Thoracic aorta (tissue), 2 donors: ENCODE results near the gene CCNQ. TPM values are rescaled to one million over a fixed set of nuclear protein-coding genes. Genes with fewer than 3 reads are reported as not detected.

ENCODE experiments used
- ATAC-seq: fragments of 150-250 bp; one replicate; pipeline ENCODE4 v1.8.0; 2017; ENCODE audit warnings: low read depth; ENCODE audit not compliant: insufficient number of reproducible peaks, low FRiP score
- DNase-seq: peaks from one replicate; pipeline ENCODE4 v3.0.0-alpha.2; 2020; ENCODE audit warnings: low spot score
- H3K27ac ChIP-seq, 2 donors: fragments of 200-600 bp; sonication (generic); 1 replicate in 1 of 2; 2 replicates in 1 of 2; pipeline ENCODE4 v1.5.1; 2016; ENCODE audit warnings: mild to moderate bottlenecking in 2 of 2, moderate library complexity in 2 of 2
- H3K27me3 ChIP-seq: fragments of 200-600 bp; sonication (generic); replicated peaks from 2 replicates; pipeline ENCODE4 v1.6.0; 2016; ENCODE audit warnings: mild to moderate bottlenecking; ENCODE audit not compliant: insufficient read depth
- H3K36me3 ChIP-seq: fragments of 200-600 bp; sonication (generic); one replicate; pipeline ENCODE4 v1.5.1; 2016
- H3K4me1 ChIP-seq, 2 donors: fragments of 200-600 bp; sonication (generic); 1 replicate in 1 of 2; 2 replicates in 1 of 2; pipeline versions ENCODE4 v1.5.1 to v1.6.0; 2016; ENCODE audit warnings: low read depth in 2 of 2, mild to moderate bottlenecking in 1 of 2; ENCODE audit not compliant: control insufficient read depth in 1 of 2
- H3K4me3 ChIP-seq: fragments of 200-600 bp; sonication (generic); 2 replicates; pipeline ENCODE4 v1.5.1; 2016; ENCODE audit warnings: mild to moderate bottlenecking
- H3K9me3 ChIP-seq: fragments of 200-600 bp; sonication (generic); 2 replicates; pipeline ENCODE4 v1.5.1; 2016
- CTCF ChIP-seq: fragments of 200-600 bp; sonication (generic); IDR thresholded peaks from one replicate; pipeline ENCODE4 v1.5.1; 2019; ENCODE audit warnings: antibody characterized with exemption
- total RNA-seq, 2 donors: library from RNA; depleted of rRNA; stranded (reverse); fragments of >200 nt; gene quantifications; one replicate each; pipeline versions ENCODE4 v1.1.0 to v1.2.3, GENCODE V29; 2016

The CCNQ gene
- total RNA-seq, 2 donors from 2014 or later, result 27.2 to 36.3 TPM

DNA sequence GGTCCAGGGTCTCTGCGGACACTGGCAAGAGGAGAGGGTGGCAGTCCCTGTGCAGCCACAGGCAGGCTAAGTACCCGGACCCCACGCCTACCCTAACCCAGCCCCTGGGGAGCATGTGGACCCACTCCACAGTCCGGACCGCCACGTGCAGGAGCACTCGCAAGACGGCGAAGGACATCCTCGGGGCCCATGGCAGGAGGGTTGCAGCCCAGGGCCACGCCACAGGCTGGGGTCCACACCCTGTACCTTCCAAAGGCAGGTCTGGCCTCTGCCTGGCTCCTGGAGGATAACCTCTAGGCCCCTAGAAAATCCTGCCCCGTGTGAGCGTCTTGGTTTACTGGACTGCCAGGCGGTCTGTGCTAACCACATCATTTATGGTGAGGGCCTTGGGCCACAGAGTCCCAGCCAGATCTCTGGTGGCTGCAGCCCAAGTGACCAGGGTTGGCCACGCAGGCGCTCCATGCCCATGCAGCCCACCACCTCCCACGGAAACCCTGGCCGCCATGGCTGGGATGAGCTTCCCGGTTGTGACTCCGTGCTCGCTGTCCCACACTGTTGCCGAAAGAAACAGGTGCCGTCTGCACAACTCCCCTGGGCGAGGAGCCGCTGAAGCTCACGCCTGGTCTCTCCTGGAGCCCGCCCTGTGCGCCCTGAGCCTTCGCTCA lies 10.0 kb downstream of the CCNQ start:
- DNase-seq (no peak), ATAC-seq (no peak)
- H3K27me3 ChIP-seq, result no peaks in the 10 kb centered on the region
- H3K4me3 ChIP-seq, result no peak overlapping the region
- H3K9me3 ChIP-seq, result no peaks in the 10 kb centered on the region
- peaks cover 0 to 5% of the 10 kb centered on the region in 2 donors for H3K4me1 ChIP-seq
- TF ChIP-seq CTCF, result no peak
- H3K36me3 ChIP-seq, result peaks cover 4% of the 10 kb centered on the region
- no peak overlapping the region for H3K27ac ChIP-seq

DNA sequence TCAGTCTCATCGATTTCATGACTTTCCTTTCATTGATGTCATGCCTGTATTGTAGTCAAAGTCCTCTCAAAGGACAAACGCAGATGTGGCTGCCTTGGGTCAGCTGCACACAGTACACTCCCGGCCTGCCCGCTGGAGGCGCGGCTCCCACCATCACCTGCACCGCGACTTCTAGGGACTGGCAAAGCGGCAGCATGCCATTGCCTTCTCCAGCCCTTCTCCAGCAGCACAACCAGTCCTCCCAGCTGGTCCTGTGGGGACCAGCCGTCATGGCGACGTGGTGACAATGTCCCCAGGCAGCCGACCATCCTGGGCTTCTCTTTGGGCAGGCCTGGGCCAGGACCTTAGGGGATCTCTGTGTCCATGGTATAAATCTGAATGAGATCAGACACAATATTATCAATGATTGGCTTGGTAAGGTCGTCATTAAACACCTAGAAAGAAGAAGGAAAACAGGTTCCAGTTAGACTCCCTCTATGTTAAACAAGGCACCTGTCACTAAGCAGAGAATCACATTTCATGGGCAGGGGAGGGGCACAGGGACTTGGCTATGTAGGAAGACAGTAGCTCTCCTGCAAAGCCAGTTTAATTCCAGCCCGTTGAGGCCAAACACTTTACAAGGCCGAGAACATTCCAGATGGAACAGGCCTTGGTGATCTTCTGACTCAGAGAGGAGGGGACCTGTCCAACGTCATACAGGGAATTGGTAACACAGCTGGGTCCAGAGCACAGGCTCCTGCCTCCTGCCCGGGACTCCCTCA lies 10.7 kb downstream of the CCNQ start:
- no peak for TF ChIP-seq CTCF
- no peak overlapping the region for H3K4me3 ChIP-seq
- H3K9me3 ChIP-seq, result no peaks in the 10 kb centered on the region
- DNase-seq, result no peak
- no peak overlapping the region for H3K27ac ChIP-seq
- no peak for ATAC-seq
- no peaks in the 10 kb centered on the region for H3K27me3 ChIP-seq
- H3K4me1 ChIP-seq, result peaks cover 0 to 3% of the 10 kb centered on the region in 2 donors
- H3K36me3 ChIP-seq, result peaks cover 4% of the 10 kb centered on the region

DNA sequence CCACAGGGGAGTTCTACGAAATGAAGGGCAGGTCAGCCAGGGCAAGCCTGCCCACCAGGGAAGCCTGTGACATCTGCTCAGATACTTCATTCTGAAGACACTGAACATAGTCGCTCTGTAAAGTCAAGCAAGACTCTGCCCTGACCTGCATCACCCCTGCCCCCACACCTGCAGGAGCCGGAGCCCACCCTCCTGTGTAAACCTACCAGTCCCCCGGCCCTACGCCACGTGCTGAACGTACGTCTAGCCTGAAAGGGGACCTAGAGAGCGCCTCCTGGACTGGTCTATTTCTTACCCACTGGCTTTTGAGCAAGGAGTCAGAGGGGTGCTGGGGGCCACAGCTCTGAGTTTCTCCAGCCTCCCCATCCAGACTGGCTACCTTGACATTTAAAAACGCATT lies 11.6 kb downstream of the CCNQ start:
- Histone ChIP-seq H3K36me3 (peaks cover 4% of the 10 kb centered on the region), H3K4me1 (no peaks in the 10 kb centered on the region), H3K27ac (no peak overlapping the region), H3K9me3 (no peaks in the 10 kb centered on the region), H3K27me3 (no peaks in the 10 kb centered on the region), H3K4me3 (no peak overlapping the region)
- ATAC-seq (no peak), DNase-seq (no peak)
- no peak for TF ChIP-seq CTCF

DNA sequence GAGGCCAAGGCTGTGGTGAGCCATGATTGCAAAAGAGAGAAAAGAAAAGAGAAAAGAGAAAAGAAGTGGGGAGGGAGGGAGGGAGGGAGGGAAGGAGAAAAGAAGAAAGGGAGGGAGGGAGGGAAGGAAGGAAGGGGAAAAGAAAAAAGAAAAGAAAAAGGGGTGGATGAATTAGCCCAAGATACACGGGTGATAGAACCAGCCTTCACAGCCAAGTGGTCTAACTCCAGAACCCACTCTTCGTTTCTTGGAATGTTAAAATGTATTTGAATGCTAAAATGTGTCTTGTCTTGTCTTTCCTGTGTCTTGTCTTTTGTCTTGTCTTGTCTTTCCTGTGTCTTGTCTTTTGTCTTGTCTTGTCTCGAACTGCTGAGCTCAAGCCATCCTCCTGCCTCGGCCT lies 13.1 kb downstream of the CCNQ start:
- DNase-seq (no peak), ATAC-seq (no peak)
- H3K36me3 ChIP-seq, result peaks cover 4% of the 10 kb centered on the region
- H3K27ac ChIP-seq, result no peak overlapping the region
- H3K4me1 ChIP-seq, result no peaks in the 10 kb centered on the region
- H3K27me3 ChIP-seq, result no peaks in the 10 kb centered on the region
- H3K9me3 ChIP-seq, result no peaks in the 10 kb centered on the region
- TF ChIP-seq CTCF, result no peak
- no peak overlapping the region for H3K4me3 ChIP-seq

- no peak for DNase-seq
- Histone ChIP-seq H3K27ac (no peak overlapping the region), H3K27me3 (no peaks in the 10 kb centered on the region), H3K9me3 (no peaks in the 10 kb centered on the region), H3K36me3 (no peaks in the 10 kb centered on the region), H3K4me3 (no peak overlapping the region), H3K4me1 (no peaks in the 10 kb centered on the region)
- no peak for TF ChIP-seq CTCF
- no peak for ATAC-seq
Observed at GRCh38 chrX:153583433-153583832, 15.5 kb downstream of the CCNQ start.
